SK-N-SH treated with all-trans-retinoic acid at 6 μM for 48 hours (cell line): ENCODE measurements around the gene TYRP1.

Source experiments
- ZC3H10 ChIP-seq: fragments of 250-450 bp; sonication (Bioruptor Pico); IDR thresholded peaks from 2 replicates; pipeline ENCODE4 v1.5.1; 2021; ENCODE audit warnings: mild to moderate bottlenecking, moderate library complexity
- ZFP30 ChIP-seq: fragments of 450-650 bp; formaldehyde crosslinking; IDR thresholded peaks from 2 replicates; pipeline ENCODE4 v1.5.0; 2022; ENCODE audit warnings: mild to moderate bottlenecking, moderate library complexity
- TF ChIP-seq, protein P1 (sequence below): fragments of 250-450 bp; sonication (Bioruptor Pico); IDR thresholded peaks from 2 replicates; pipeline ENCODE4 v1.8.0; 2020; ENCODE audit warnings: mild to moderate bottlenecking, moderate library complexity, borderline replicate concordance
- TF ChIP-seq, protein P2 (sequence below): fragments of 250-450 bp; sonication (Bioruptor Pico); IDR thresholded peaks from 2 replicates; pipeline ENCODE4 v1.5.1; 2021; ENCODE audit warnings: mild to moderate bottlenecking, moderate library complexity
- TF ChIP-seq, protein P3 (sequence below): fragments of 250-450 bp; sonication (Bioruptor Pico); IDR thresholded peaks from 2 replicates; pipeline ENCODE4 v1.5.0; 2020; ENCODE audit warnings: mild to moderate bottlenecking, moderate library complexity
- TF ChIP-seq, protein P4 (sequence below): fragments of 250-450 bp; sonication (Bioruptor Pico); IDR thresholded peaks from 2 replicates; pipeline ENCODE4 v1.8.0; 2021; ENCODE audit warnings: low read depth, mild to moderate bottlenecking, moderate library complexity, borderline replicate concordance
- TF ChIP-seq, protein P5 (sequence below): fragments of 250-450 bp; sonication (Bioruptor Pico); IDR thresholded peaks from 2 replicates; pipeline ENCODE4 v1.5.1; 2020; ENCODE audit warnings: low read depth, mild to moderate bottlenecking, moderate library complexity

DNA sequence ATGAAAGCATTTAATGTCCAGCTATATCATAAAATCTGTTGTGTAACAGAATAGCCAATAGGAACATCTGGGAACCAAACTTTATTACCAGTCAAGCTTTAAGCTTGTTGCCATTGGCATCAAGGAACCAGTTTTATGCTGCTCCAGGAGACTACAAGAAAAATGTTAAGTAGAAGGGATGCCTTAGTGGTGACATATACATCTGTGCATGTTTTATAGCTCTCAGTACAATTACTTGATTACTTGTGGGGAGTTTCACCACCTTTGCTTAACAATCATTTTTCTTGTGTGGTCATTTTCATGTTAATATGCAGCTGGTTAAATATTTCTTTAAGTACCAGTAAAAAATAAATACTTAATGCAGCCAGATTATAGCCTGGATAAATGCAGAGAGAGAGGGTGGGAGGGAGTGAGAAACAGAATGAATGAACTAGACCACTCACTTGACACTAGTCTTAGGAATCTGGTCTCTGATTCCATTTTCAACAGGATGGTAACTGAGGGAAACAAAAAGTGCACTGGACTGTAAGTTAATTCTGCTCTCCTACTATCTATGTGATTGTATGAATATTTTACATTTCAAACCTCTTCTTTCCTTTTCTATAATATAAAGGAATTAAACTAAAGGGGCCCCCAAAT, 45.9 kb downstream of the TYRP1 start:
- TF ChIP-seq, protein P1, sequence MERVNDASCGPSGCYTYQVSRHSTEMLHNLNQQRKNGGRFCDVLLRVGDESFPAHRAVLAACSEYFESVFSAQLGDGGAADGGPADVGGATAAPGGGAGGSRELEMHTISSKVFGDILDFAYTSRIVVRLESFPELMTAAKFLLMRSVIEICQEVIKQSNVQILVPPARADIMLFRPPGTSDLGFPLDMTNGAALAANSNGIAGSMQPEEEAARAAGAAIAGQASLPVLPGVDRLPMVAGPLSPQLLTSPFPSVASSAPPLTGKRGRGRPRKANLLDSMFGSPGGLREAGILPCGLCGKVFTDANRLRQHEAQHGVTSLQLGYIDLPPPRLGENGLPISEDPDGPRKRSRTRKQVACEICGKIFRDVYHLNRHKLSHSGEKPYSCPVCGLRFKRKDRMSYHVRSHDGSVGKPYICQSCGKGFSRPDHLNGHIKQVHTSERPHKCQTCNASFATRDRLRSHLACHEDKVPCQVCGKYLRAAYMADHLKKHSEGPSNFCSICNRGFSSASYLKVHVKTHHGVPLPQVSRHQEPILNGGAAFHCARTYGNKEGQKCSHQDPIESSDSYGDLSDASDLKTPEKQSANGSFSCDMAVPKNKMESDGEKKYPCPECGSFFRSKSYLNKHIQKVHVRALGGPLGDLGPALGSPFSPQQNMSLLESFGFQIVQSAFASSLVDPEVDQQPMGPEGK (CRISPR knock-in tag): no peak
- no peak for TF ChIP-seq ZC3H10 (CRISPR knock-in tag)
- TF ChIP-seq, protein P2, sequence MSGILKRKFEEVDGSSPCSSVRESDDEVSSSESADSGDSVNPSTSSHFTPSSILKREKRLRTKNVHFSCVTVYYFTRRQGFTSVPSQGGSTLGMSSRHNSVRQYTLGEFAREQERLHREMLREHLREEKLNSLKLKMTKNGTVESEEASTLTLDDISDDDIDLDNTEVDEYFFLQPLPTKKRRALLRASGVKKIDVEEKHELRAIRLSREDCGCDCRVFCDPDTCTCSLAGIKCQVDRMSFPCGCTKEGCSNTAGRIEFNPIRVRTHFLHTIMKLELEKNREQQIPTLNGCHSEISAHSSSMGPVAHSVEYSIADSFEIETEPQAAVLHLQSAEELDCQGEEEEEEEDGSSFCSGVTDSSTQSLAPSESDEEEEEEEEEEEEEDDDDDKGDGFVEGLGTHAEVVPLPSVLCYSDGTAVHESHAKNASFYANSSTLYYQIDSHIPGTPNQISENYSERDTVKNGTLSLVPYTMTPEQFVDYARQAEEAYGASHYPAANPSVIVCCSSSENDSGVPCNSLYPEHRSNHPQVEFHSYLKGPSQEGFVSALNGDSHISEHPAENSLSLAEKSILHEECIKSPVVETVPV: no peak
- TF ChIP-seq, protein P3, sequence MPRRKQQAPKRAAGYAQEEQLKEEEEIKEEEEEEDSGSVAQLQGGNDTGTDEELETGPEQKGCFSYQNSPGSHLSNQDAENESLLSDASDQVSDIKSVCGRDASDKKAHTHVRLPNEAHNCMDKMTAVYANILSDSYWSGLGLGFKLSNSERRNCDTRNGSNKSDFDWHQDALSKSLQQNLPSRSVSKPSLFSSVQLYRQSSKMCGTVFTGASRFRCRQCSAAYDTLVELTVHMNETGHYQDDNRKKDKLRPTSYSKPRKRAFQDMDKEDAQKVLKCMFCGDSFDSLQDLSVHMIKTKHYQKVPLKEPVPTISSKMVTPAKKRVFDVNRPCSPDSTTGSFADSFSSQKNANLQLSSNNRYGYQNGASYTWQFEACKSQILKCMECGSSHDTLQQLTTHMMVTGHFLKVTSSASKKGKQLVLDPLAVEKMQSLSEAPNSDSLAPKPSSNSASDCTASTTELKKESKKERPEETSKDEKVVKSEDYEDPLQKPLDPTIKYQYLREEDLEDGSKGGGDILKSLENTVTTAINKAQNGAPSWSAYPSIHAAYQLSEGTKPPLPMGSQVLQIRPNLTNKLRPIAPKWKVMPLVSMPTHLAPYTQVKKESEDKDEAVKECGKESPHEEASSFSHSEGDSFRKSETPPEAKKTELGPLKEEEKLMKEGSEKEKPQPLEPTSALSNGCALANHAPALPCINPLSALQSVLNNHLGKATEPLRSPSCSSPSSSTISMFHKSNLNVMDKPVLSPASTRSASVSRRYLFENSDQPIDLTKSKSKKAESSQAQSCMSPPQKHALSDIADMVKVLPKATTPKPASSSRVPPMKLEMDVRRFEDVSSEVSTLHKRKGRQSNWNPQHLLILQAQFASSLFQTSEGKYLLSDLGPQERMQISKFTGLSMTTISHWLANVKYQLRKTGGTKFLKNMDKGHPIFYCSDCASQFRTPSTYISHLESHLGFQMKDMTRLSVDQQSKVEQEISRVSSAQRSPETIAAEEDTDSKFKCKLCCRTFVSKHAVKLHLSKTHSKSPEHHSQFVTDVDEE (CRISPR knock-in tag): no peak
- TF ChIP-seq, protein P4, sequence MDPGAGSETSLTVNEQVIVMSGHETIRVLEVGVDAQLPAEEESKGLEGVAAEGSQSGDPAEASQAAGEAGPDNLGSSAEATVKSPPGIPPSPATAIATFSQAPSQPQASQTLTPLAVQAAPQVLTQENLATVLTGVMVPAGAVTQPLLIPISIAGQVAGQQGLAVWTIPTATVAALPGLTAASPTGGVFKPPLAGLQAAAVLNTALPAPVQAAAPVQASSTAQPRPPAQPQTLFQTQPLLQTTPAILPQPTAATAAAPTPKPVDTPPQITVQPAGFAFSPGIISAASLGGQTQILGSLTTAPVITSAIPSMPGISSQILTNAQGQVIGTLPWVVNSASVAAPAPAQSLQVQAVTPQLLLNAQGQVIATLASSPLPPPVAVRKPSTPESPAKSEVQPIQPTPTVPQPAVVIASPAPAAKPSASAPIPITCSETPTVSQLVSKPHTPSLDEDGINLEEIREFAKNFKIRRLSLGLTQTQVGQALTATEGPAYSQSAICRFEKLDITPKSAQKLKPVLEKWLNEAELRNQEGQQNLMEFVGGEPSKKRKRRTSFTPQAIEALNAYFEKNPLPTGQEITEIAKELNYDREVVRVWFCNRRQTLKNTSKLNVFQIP: no peak
- no peak for TF ChIP-seq ZFP30 (CRISPR knock-in tag)
- TF ChIP-seq, protein P5, sequence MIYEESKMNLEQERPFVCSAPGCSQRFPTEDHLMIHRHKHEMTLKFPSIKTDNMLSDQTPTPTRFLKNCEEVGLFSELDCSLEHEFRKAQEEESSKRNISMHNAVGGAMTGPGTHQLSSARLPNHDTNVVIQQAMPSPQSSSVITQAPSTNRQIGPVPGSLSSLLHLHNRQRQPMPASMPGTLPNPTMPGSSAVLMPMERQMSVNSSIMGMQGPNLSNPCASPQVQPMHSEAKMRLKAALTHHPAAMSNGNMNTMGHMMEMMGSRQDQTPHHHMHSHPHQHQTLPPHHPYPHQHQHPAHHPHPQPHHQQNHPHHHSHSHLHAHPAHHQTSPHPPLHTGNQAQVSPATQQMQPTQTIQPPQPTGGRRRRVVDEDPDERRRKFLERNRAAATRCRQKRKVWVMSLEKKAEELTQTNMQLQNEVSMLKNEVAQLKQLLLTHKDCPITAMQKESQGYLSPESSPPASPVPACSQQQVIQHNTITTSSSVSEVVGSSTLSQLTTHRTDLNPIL (CRISPR knock-in tag): no peak
